GM13977 (cell line): Measurements from ENCODE around the gene BRD3.

Experiments used
- DNase-seq: peaks from one replicate; pipeline ENCODE4 v3.0.0; 2012; ENCODE audit warnings: low spot score
- in situ Hi-C: fragments of 300-500 bp; cut with MboI; formaldehyde crosslinking; loops from one replicate; pipeline ENCODE4 v1.12.0; 2022; ENCODE audit warnings: low sequenced_read_pairs, low pct_unique_long_range_greater_than_20kb, mixed read lengths, inconsistent platforms; ENCODE audit not compliant: unreplicated experiment
- TF ChIP-seq, protein P1 (sequence below): IDR thresholded peaks from 2 replicates; pipeline ENCODE4 v1.5.1; 2012; ENCODE audit warnings: mild to moderate bottlenecking, control low read depth; ENCODE audit not compliant: insufficient read depth; ENCODE audit errors: extremely low read depth, missing control alignments

BRD3 gene

DNA sequence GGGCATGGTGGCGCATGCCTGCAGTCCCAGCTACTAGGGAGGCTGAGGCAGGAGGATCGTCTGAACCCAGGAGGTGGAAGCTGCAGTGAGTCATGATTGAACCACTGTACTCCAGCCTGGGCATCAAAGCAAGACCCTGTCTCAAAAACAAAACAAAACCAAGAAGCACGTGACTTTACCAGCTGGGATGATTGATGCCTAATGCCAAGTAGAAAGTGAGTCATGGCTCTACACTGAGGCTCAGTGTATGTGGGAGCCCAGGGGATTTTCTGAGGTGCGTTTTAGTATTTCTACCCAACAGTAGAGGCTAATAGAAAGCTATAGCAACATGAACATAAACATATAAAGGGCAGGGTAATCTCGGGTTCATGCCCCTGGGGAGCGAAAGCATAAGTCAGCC, 56.4 kb downstream of the BRD3 start:
- DNase-seq, result no peak
- in situ Hi-C loops, result loop anchor here (25.0 kb wide), 1 partner anchor 474 kb away; the partner anchor contains the start of gene ADAMTSL2
- TF ChIP-seq, protein P1, sequence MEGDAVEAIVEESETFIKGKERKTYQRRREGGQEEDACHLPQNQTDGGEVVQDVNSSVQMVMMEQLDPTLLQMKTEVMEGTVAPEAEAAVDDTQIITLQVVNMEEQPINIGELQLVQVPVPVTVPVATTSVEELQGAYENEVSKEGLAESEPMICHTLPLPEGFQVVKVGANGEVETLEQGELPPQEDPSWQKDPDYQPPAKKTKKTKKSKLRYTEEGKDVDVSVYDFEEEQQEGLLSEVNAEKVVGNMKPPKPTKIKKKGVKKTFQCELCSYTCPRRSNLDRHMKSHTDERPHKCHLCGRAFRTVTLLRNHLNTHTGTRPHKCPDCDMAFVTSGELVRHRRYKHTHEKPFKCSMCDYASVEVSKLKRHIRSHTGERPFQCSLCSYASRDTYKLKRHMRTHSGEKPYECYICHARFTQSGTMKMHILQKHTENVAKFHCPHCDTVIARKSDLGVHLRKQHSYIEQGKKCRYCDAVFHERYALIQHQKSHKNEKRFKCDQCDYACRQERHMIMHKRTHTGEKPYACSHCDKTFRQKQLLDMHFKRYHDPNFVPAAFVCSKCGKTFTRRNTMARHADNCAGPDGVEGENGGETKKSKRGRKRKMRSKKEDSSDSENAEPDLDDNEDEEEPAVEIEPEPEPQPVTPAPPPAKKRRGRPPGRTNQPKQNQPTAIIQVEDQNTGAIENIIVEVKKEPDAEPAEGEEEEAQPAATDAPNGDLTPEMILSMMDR, result no peak

DNA sequence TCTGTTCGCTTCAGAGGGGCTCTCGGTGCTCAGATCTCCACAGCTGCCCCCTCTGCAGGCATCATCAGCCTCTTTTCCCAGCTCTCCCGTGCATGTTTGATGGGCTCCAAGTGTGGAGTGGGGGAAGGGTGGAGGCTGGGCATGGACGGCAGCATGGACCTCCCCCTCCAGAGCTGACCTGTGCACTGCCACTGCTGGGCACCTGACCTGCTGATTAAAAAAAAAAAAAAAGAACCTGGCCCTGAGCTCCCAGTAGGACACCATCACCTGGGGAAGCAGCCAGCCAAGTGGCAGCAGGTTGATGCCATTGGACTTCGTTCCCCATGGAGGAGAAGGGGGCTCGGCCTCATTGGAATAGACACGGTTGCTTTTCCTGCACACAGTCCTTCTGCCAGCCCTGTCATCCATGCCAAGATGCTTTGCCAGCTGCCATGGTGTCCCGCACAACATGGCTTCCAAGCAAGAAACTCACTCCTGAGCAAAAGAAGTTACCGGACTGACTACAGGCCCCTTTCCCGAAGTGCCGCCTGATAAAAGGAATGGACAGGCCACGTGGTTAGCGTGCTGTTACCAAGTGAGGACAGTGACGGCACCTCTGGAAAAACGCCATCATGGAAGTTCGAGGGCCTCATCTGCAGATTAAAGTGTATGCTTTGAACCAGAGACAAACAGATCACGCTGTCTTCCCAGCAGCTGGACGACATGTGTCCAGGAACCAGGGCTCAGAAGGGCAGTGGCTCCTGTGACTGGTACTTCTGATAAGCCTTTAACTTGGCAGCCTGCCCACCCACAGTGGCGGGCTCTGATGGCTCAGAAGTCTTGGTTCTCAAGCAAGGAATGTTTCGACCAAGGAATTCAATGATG, 57.3 kb downstream of the BRD3 start:
- TF ChIP-seq, protein P1, result no peak
- in situ Hi-C loops, result loop anchor here (25.0 kb wide), 1 partner anchor 473 kb away; the partner anchor contains the start of gene ADAMTSL2
- DNase-seq, result no peak

DNA sequence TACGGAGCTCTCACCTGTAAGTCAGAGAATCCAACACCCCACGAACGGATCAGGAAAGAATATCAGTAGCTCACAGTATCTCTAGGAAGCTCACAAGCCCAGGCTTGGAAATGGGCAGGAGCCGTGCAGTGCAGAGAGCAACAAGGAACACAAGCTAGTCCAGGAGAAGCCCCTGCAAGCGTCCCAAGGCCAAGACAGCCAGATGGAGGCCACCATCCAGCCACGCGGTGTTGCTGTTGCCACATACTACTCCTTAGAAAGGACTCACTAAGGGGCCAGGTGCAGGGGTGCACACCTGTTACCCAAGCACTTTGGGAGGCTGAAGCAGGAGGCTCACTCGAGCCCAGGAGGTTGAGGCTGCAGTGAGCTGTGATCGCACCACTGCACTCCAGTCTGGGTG, 60.3 kb downstream of the BRD3 start:
- TF ChIP-seq, protein P1, result no peak
- no peak for DNase-seq
- in situ Hi-C loops, result loop anchor here (25.0 kb wide), 1 partner anchor 470 kb away; the partner anchor contains the start of gene ADAMTSL2

DNA sequence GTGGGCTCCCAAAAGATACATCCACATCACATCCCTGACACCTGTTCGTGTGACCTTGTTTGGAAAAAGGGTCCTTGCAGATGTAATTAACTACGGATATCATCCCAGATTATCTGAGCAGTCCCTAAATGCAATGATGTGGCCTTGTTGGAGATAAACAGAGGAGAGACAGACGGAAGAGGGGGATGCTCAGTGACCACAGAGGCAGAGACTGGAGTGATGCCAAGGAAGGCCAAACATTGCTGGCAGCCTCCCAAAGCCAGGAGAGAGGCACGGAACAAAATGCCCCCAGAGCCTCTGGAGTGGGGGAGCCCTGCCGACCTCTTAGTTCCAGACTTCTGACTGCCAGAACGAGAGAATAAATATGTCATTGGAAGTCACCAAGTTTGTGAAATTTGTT, 60.7 kb downstream of the BRD3 start:
- DNase-seq, result no peak
- in situ Hi-C loops, result loop anchor here (25.0 kb wide), 1 partner anchor 470 kb away; the partner anchor contains the start of gene ADAMTSL2
- TF ChIP-seq, protein P1, result no peak

DNA sequence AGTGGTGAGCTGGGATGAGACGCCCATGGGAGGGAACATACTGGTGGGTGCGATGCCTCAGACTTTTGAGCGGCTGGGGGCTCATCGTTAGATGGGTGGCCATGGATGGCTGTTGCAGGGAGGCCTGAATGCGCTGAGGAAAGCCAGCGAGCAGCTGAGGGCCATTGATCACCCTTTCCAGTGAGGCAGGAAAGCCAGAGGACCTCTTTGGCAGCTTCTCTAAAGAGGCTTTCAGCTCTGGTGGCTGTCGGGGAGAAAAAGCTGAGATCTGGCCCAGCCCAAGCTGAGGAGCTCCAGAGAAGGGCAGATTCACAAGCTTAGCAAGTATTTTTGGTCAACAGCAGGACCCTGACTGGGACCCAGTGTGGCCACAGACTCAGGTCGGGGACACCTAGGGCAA, 62.4 kb downstream of the BRD3 start:
- in situ Hi-C loops, result loop anchor here (25.0 kb wide), 1 partner anchor 468 kb away; the partner anchor contains the start of gene ADAMTSL2
- TF ChIP-seq, protein P1, result no peak
- no peak for DNase-seq

DNA sequence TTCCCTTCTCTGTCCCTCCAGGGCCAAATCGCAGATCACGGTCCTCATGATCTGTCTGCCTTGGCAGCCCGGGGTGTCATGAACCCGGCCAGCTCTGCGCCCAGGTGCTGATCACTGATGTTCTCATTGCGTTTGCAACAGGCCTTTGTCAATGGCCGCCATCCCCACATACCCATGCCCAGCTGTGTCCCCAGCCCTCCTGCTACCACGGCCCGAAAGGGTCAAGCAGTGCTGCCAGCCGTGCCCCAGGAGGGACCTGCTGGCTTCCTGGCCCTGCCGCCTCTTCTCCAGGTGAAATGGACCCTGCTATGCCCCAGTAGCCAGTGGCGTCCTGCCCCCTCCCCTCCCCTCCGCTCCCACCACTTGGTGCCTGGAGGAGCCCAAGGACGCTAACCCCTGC, 62.9 kb downstream of the BRD3 start:
- DNase-seq, result no peak
- TF ChIP-seq, protein P1, result no peak
- in situ Hi-C loops, result loop anchor here (25.0 kb wide), 1 partner anchor 468 kb away; the partner anchor contains the start of gene ADAMTSL2
